ENCODE data around the gene NFIC.
"Not testable (repeated sequence)": the region's sequence is repeated elsewhere in the genome, so short reads cannot be mapped to it uniquely, and the experiment has no call there.

The NFIC gene

GRCh38 chr19:3365836-3366752 is at the start of gene NFIC:
TSS of gene NFIC (plus strand) at chr19:3366583. CDS start at chr19:3366637, 54 bp downstream.
- DNase-seq (ENCODE audit: low spot score) = peak; percentile 91

GRCh38 chr19:3316659-3317207 is 49.6 kb upstream of the NFIC start:
- no peak for DNase-seq (ENCODE audit: low spot score)

- no peak for DNase-seq (ENCODE audit: low spot score)
Observed at GRCh38 chr19:3319643-3320353, 46.6 kb upstream of the NFIC start.

GRCh38 chr19:3320354-3320670 is 46.1 kb upstream of the NFIC start:
- no peak for DNase-seq (ENCODE audit: low spot score)

GRCh38 chr19:3320853-3321252 is 45.5 kb upstream of the NFIC start:
- DNase-seq (ENCODE audit: low spot score) = no peak

- no peak for DNase-seq (ENCODE audit: low spot score)
Observed at GRCh38 chr19:3321696-3322095, 44.7 kb upstream of the NFIC start.

- DNase-seq (ENCODE audit: low spot score) = no peak
Observed at GRCh38 chr19:3322199-3322978, 44.0 kb upstream of the NFIC start.

GRCh38 chr19:3323026-3323425 is 43.4 kb upstream of the NFIC start:
- no peak for DNase-seq (ENCODE audit: low spot score)

- DNase-seq (ENCODE audit: low spot score) = no peak
Observed at GRCh38 chr19:3323658-3324057, 42.7 kb upstream of the NFIC start.

- peak; percentile 46 for DNase-seq (ENCODE audit: low spot score)
Observed at GRCh38 chr19:3324405-3324856, 42.0 kb upstream of the NFIC start.

- DNase-seq (ENCODE audit: low spot score) = no peak
Observed at GRCh38 chr19:3325451-3325850, 40.9 kb upstream of the NFIC start.

- DNase-seq (ENCODE audit: low spot score) = no peak
Observed at GRCh38 chr19:3328743-3329142, 37.6 kb upstream of the NFIC start.

GRCh38 chr19:3330047-3330446 is 36.3 kb upstream of the NFIC start:
- no peak for DNase-seq (ENCODE audit: low spot score)

- DNase-seq (ENCODE audit: low spot score) = not testable (repeated sequence)
Observed at GRCh38 chr19:3332232-3332631, 34.2 kb upstream of the NFIC start.

- no peak for DNase-seq (ENCODE audit: low spot score)
Observed at GRCh38 chr19:3333020-3333583, 33.3 kb upstream of the NFIC start.

- no peak for DNase-seq (ENCODE audit: low spot score)
Observed at GRCh38 chr19:3333662-3334061, 32.7 kb upstream of the NFIC start.

- not testable (repeated sequence) for DNase-seq (ENCODE audit: low spot score)
Observed at GRCh38 chr19:3334749-3335430, 31.5 kb upstream of the NFIC start.

GRCh38 chr19:3335431-3336350 is 30.7 kb upstream of the NFIC start:
- no peak for DNase-seq (ENCODE audit: low spot score)

- no peak for DNase-seq (ENCODE audit: low spot score)
Observed at GRCh38 chr19:3336351-3336679, 30.1 kb upstream of the NFIC start.
